Measurements from ENCODE around the gene MYO19. TPM values are rescaled to one million over a fixed set of nuclear protein-coding genes. Genes with fewer than 3 reads are reported as not detected.

Gene MYO19
- total and polyA plus RNA-seq, 2 of the 8 experiments (the other 6 are each of a cell fraction or from before 2014, with no cell fraction given), result 126 to 163 TPM

- Histone ChIP-seq H3K36me3 (ENCODE audit: control insufficient read depth in 2 of 4, insufficient read depth in 4 of 4, low read length in 3 of 4) (no peaks in the 10 kb centered on the region), H2AK5ac (ENCODE audit: low read depth, low read length) (no peak overlapping the region), H3K27ac (ENCODE audit: low read depth, low read length) (no peak overlapping the region), H4K91ac (replicated peaks; ENCODE audit: insufficient read length, low read length) (no peak overlapping the region), H3K14ac (ENCODE audit: insufficient read length) (no peak overlapping the region), H2BK120ac (replicated peaks; ENCODE audit: low read depth, low read length) (no peak overlapping the region), H3K23me2 (ENCODE audit: low read depth, low read length) (no peaks in the 10 kb centered on the region; the same call in 1 of the 2 replicates), H3K4me1 (replicated peaks in 1 of 4; ENCODE audit: control insufficient read depth in 3 of 4, insufficient read depth in 4 of 4, low read length in 3 of 4) (0 out of 7 replicates have a peak, but pooled peaks cover 0 to 2% (median 0%) of the 10 kb centered on the region in 4 experiments), H2BK12ac (ENCODE audit: low read depth, low read length) (no peak overlapping the region), H3K79me2 (ENCODE audit: control insufficient read depth in 1 of 2, insufficient read depth in 2 of 2, low read length in 2 of 2) (no peaks in the 10 kb centered on the region), H2AFZ (ENCODE audit: low read length) (0 out of 2 replicates have a peak overlapping the region, but pooled peaks have one; percentile 11), H4K20me1 (replicated peaks in 1 of 2; ENCODE audit: control insufficient read depth in 1 of 2, insufficient read depth in 2 of 2, low read length in 2 of 2) (peaks cover 0 to 3% of the 10 kb centered on the region in 2 experiments), H4K5ac (ENCODE audit: insufficient read length, low read depth, low read length) (no peak overlapping the region), H3K56ac (replicated peaks; ENCODE audit: insufficient read length, low read depth, low read length) (no peak overlapping the region), H3K18ac (ENCODE audit: extremely low read depth, low read length) (no peak overlapping the region), H3K9me3 (ENCODE audit: insufficient read depth in 2 of 2, low read depth in 1 of 2, low read length in 1 of 2) (no peaks in the 10 kb centered on the region), H2BK20ac (ENCODE audit: low read length) (no peak overlapping the region), H4K8ac (ENCODE audit: extremely low read depth, insufficient read depth, low read length) (peak overlapping the region; percentile 32; the same call in 1 of the 2 replicates), H3K9ac (replicated peaks in 1 of 4; ENCODE audit: extremely low read depth in 1 of 4, low read depth in 3 of 4, low read length in 3 of 4) (no peak overlapping the region), H3K79me1 (ENCODE audit: low read depth, low read length) (no peaks in the 10 kb centered on the region), H2BK5ac (ENCODE audit: low read depth, low read length) (no peak overlapping the region), H3K4me3 (ENCODE audit: extremely low read depth in 1 of 4, insufficient read depth in 2 of 4, low read depth in 3 of 4, low read length in 4 of 4) (peak overlapping the region in 1 of 4 experiments; percentile 28; a peak in 1 of 8 replicates), H3K4me2 (ENCODE audit: insufficient read depth in 1 of 2, low read depth in 2 of 2, low read length in 2 of 2) (peak overlapping the region; percentile 32 to 51), H2BK15ac (ENCODE audit: low read length) (no peak overlapping the region), H3K4ac (replicated peaks; ENCODE audit: insufficient read length, low read depth, low read length) (no peak overlapping the region), H3K23ac (ENCODE audit: insufficient read length) (no peak overlapping the region), H3K27me3 (replicated peaks in 1 of 4; ENCODE audit: control insufficient read depth in 3 of 4, extremely low read depth in 1 of 4, insufficient read depth in 3 of 4, low read length in 3 of 4) (peaks cover 4 to 28% (median 20%) of the 10 kb centered on the region in 4 experiments)
- POLR2A ChIA-PET (ENCODE audit: partially characterized antibody), result no interaction called here
- DNase-seq (ENCODE audit: low read depth in 1 of 2, low spot score in 2 of 2), result peak in 1 of 2 experiments; percentile 61
- 35% methylated on average over 21 of the region's 21 CpGs; no CpG with 5 or more reads in 1 of the 2 experiments for WGBS, 2 experiments (ENCODE audit: extremely low coverage in 1 of 2, insufficient coverage in 1 of 2, insufficient read length in 1 of 2, insufficient replicate concordance in 2 of 2, low coverage in 1 of 2, low lambda C conversion rate in 2 of 2, missing lambda C conversion rate in 1 of 2)
- TF ChIP-seq TBP (IDR thresholded peaks at IDR 0.05; ENCODE audit: low read depth, low read length) (0 out of 2 replicates have a peak, but pooled peaks have one; percentile 43), E2F6 (IDR thresholded peaks at IDR 0.05) (peak; percentile 96), CTBP2 (IDR thresholded peaks at IDR 0.05; ENCODE audit: borderline replicate concordance, insufficient read depth, insufficient read length, low read length) (no peak)
- TF ChIP-seq, protein P1, sequence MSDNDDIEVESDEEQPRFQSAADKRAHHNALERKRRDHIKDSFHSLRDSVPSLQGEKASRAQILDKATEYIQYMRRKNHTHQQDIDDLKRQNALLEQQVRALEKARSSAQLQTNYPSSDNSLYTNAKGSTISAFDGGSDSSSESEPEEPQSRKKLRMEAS (IDR thresholded peaks at IDR 0.05), result peak; percentile 77; the same call in 1 of the 2 replicates
- FAIRE-seq, result no peak
- CTCF ChIA-PET (ENCODE audit: partially characterized antibody), result interaction anchor here (3.1 to 3.5 kb wide), 2 partner anchors 11 to 18 kb away, joined by 11 to 20 read pairs; no protein-coding TSS in a partner anchor
These were observed 69.9 kb downstream of the MYO19 start for GRCh38 chr17:36464765-36465088.

Measured in H1 (cell line).